Right lobe of liver (tissue), 4 donors: ENCODE data around the gene ARHGEF1.

ENCODE experiments used
- POLR2A ChIP-seq: fragments of 450-650 bp; IDR thresholded peaks from one replicate; pipeline ENCODE4 v1.6.1; 2017; ENCODE audit warnings: antibody characterized with exemption, mild to moderate bottlenecking
- TF ChIP-seq, protein P1 (sequence below), 4 donors: fragments of 200-600 bp in 3 of 4; fragments of 450-650 bp in 1 of 4; IDR thresholded peaks; one replicate each; pipeline versions ENCODE4 v1.5.1 to v1.8.0; 2016 to 2022; ENCODE audit warnings: antibody characterized with exemption in 4 of 4, mild to moderate bottlenecking in 2 of 4
- donor health status: DM: no; HTN: no; CAD: no.
- donor health status: DM: no; HTN: no; CAD: no.
- donor health status: DM: no; HTN: yes; CAD: no.

DNA sequence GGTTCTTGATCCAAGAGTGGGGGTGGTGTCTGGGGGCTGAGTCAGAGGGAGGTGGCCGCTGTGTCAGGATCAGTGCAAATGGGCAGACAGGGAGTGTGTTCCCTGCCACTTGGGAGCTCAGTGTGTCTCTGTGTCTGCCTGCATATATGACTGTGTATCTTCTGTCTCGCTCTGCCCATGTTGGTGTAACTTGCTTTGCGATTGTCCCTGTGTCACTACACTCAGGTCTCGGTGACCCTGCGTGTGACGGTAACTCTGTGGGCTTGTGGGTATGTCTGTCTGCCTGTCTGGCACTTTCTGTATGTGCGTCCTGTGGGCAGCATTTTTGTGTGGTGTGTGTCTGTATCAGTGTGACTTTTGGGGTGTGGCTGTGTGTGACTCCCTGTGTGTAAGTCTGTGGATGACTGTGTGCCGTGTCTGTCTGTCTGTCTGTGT, 53.4 kb downstream of the ARHGEF1 start:
- TF ChIP-seq POLR2A = no peak
- TF ChIP-seq, protein P1, sequence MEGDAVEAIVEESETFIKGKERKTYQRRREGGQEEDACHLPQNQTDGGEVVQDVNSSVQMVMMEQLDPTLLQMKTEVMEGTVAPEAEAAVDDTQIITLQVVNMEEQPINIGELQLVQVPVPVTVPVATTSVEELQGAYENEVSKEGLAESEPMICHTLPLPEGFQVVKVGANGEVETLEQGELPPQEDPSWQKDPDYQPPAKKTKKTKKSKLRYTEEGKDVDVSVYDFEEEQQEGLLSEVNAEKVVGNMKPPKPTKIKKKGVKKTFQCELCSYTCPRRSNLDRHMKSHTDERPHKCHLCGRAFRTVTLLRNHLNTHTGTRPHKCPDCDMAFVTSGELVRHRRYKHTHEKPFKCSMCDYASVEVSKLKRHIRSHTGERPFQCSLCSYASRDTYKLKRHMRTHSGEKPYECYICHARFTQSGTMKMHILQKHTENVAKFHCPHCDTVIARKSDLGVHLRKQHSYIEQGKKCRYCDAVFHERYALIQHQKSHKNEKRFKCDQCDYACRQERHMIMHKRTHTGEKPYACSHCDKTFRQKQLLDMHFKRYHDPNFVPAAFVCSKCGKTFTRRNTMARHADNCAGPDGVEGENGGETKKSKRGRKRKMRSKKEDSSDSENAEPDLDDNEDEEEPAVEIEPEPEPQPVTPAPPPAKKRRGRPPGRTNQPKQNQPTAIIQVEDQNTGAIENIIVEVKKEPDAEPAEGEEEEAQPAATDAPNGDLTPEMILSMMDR (IDR thresholded peaks at IDR 0.05) = no peak
